ENCODE results near the gene NOP53.

- TF ChIP-seq CTCF (conservative IDR thresholded peaks at IDR 0.05 in 1 of 2, IDR thresholded peaks at IDR 0.05 in 1 of 2; ENCODE audit: extremely low read depth in 1 of 2, insufficient read depth in 1 of 2, low read depth in 1 of 2, low read length in 2 of 2), result no peak
- no peak for TF ChIP-seq EZH2 (IDR thresholded peaks at IDR 0.05; ENCODE audit: borderline replicate concordance, low read length)
These were observed 60.0 kb downstream of the NOP53 start for GRCh38 chr19:47805313-47805712.
